ENCODE data around the gene CPNE9. TPM values are rescaled to one million over a fixed set of nuclear protein-coding genes. Genes with fewer than 3 reads are reported as not detected.

CPNE9 gene
- polyA plus RNA-seq, 1 experiment = not detected

GRCh38 chr3:9675736-9676290 is 27.8 kb upstream of the CPNE9 start:
- Histone ChIP-seq H3K27ac (ENCODE audit: low read depth, low read length) (no peak overlapping the region), H3K27me3 (ENCODE audit: control insufficient read depth, insufficient read depth, low read length) (no peaks in the 10 kb centered on the region), H3K9me3 (ENCODE audit: control insufficient read depth, insufficient read depth, low read length) (no peaks in the 10 kb centered on the region), H3K4me3 (ENCODE audit: low read depth, low read length) (no peak overlapping the region)
- CTCF ChIA-PET = interaction anchor here (1.2 kb wide), 1 partner anchor 322 kb away, joined by 3 read pairs; no protein-coding TSS in a partner anchor
- POLR2A ChIA-PET = interaction anchor here (0.5 kb wide), 1 partner anchor 591 kb away, joined by 5 read pairs; no protein-coding TSS in a partner anchor
- no peak for TF ChIP-seq CTCF (IDR thresholded peaks at IDR 0.05; ENCODE audit: low read depth, low read length)
- no peak for DNase-seq (ENCODE audit: low read depth, low spot score)

GRCh38 chr3:9676785-9677184 is 26.8 kb upstream of the CPNE9 start:
- Histone ChIP-seq H3K4me3 (ENCODE audit: low read depth, low read length) (no peak overlapping the region), H3K27ac (ENCODE audit: low read depth, low read length) (peak overlapping the region; percentile 24), H3K9me3 (ENCODE audit: control insufficient read depth, insufficient read depth, low read length) (no peaks in the 10 kb centered on the region), H3K27me3 (ENCODE audit: control insufficient read depth, insufficient read depth, low read length) (no peaks in the 10 kb centered on the region)
- POLR2A ChIA-PET = no interaction called here
- no peak for DNase-seq (ENCODE audit: low read depth, low spot score)
- CTCF ChIA-PET = interaction anchor here (1.2 kb wide), 1 partner anchor 323 kb away, joined by 3 read pairs; no protein-coding TSS in a partner anchor
- TF ChIP-seq CTCF (IDR thresholded peaks at IDR 0.05; ENCODE audit: low read depth, low read length) = no peak

- H3K27ac ChIP-seq (ENCODE audit: low read depth, low read length) = no peak overlapping the region
- CTCF ChIA-PET = no interaction called here
- no peaks in the 10 kb centered on the region for H3K27me3 ChIP-seq (ENCODE audit: control insufficient read depth, insufficient read depth, low read length)
- POLR2A ChIA-PET = no interaction called here
- TF ChIP-seq CTCF (IDR thresholded peaks at IDR 0.05; ENCODE audit: low read depth, low read length) = no peak
- DNase-seq (ENCODE audit: low read depth, low spot score) = no peak
- no peaks in the 10 kb centered on the region for H3K9me3 ChIP-seq (ENCODE audit: control insufficient read depth, insufficient read depth, low read length)
- H3K4me3 ChIP-seq (ENCODE audit: low read depth, low read length) = no peak overlapping the region
Observed at GRCh38 chr3:9678493-9678892, 25.1 kb upstream of the CPNE9 start.

- no peak overlapping the region for H3K27ac ChIP-seq (ENCODE audit: low read depth, low read length)
- H3K4me3 ChIP-seq (ENCODE audit: low read depth, low read length) = no peak overlapping the region
- no peaks in the 10 kb centered on the region for H3K9me3 ChIP-seq (ENCODE audit: control insufficient read depth, insufficient read depth, low read length)
- no peaks in the 10 kb centered on the region for H3K27me3 ChIP-seq (ENCODE audit: control insufficient read depth, insufficient read depth, low read length)
- CTCF ChIA-PET = no interaction called here
- no peak for TF ChIP-seq CTCF (IDR thresholded peaks at IDR 0.05; ENCODE audit: low read depth, low read length)
- no peak for DNase-seq (ENCODE audit: low read depth, low spot score)
- POLR2A ChIA-PET = no interaction called here
Observed at GRCh38 chr3:9679476-9680080, 24.1 kb upstream of the CPNE9 start.

- H3K9me3 ChIP-seq (ENCODE audit: control insufficient read depth, insufficient read depth, low read length) = no peaks in the 10 kb centered on the region; the same call in 1 of the 2 replicates
- POLR2A ChIA-PET = no interaction called here
- no peak overlapping the region for H3K27ac ChIP-seq (ENCODE audit: low read depth, low read length)
- no peaks in the 10 kb centered on the region for H3K27me3 ChIP-seq (ENCODE audit: control insufficient read depth, insufficient read depth, low read length)
- TF ChIP-seq CTCF (IDR thresholded peaks at IDR 0.05; ENCODE audit: low read depth, low read length) = no peak
- CTCF ChIA-PET = no interaction called here
- no peak for DNase-seq (ENCODE audit: low read depth, low spot score)
- H3K4me3 ChIP-seq (ENCODE audit: low read depth, low read length) = no peak overlapping the region
Observed at GRCh38 chr3:9681011-9681722, 22.5 kb upstream of the CPNE9 start.
